Transverse colon (tissue), 4 donors: ENCODE results near the gene LARP1.
"Not testable (repeated sequence)": the region's sequence is repeated elsewhere in the genome, so short reads cannot be mapped to it uniquely, and the experiment has no call there.

ENCODE experiments used
- POLR2A ChIP-seq: fragments of 450-650 bp; IDR thresholded peaks from one replicate; pipeline ENCODE4 v1.6.1; 2016; ENCODE audit warnings: antibody characterized with exemption, mild to moderate bottlenecking, moderate library complexity
- POLR2AphosphoS5 ChIP-seq, 3 donors: sonication (generic); formaldehyde crosslinking; IDR thresholded peaks; one replicate each; pipeline ENCODE4 v1.6.1; 2016; ENCODE audit warnings: antibody characterized with exemption in 3 of 3
- TF ChIP-seq, protein P1 (sequence below), 5 experiments: fragments of 200-600 bp in 3 of 5; fragments of 450-650 bp in 2 of 5; sonication (generic) in 3 of 5; IDR thresholded peaks; 1 replicate in 2 of 5; 2 replicates in 3 of 5; pipeline ENCODE4 v1.5.1; 2016 to 2017; ENCODE audit warnings: antibody characterized with exemption in 5 of 5, inconsistent platforms in 3 of 5, mild to moderate bottlenecking in 2 of 5, moderate library complexity in 1 of 5

DNA sequence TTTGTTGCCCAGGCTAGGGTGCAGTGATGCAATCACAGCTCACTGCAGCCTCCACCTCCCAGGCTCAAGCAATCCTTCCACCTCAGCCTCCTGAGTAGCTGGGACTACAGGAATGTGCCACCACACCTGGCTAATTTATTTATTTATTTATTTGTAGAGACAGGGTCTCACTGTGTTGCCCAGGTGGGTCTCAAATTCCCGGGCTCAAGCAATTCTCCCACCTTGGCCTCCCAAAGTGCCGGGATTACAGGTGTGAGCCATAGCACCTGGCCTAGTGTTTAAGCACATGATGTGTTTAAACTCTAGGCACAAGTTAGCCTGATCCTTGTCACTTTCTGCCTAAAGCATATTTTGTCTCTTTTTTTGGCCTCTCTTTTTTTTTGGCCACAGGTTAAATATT is 4.5 kb upstream of the LARP1 start:
- not testable (repeated sequence) for TF ChIP-seq POLR2A; POLR2AphosphoS5 (IDR thresholded peaks at IDR 0.05)
- TF ChIP-seq, protein P1, sequence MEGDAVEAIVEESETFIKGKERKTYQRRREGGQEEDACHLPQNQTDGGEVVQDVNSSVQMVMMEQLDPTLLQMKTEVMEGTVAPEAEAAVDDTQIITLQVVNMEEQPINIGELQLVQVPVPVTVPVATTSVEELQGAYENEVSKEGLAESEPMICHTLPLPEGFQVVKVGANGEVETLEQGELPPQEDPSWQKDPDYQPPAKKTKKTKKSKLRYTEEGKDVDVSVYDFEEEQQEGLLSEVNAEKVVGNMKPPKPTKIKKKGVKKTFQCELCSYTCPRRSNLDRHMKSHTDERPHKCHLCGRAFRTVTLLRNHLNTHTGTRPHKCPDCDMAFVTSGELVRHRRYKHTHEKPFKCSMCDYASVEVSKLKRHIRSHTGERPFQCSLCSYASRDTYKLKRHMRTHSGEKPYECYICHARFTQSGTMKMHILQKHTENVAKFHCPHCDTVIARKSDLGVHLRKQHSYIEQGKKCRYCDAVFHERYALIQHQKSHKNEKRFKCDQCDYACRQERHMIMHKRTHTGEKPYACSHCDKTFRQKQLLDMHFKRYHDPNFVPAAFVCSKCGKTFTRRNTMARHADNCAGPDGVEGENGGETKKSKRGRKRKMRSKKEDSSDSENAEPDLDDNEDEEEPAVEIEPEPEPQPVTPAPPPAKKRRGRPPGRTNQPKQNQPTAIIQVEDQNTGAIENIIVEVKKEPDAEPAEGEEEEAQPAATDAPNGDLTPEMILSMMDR (IDR thresholded peaks at IDR 0.05) = not testable (repeated sequence)
